ENCODE results near the gene BICDL1.
A peak's percentile ranks its signal among the peaks of the same experiment; 100 is the strongest.
"Not testable (repeated sequence)": the region's sequence is repeated elsewhere in the genome, so short reads cannot be mapped to it uniquely, and the experiment has no call there.

BICDL1 gene

DNA sequence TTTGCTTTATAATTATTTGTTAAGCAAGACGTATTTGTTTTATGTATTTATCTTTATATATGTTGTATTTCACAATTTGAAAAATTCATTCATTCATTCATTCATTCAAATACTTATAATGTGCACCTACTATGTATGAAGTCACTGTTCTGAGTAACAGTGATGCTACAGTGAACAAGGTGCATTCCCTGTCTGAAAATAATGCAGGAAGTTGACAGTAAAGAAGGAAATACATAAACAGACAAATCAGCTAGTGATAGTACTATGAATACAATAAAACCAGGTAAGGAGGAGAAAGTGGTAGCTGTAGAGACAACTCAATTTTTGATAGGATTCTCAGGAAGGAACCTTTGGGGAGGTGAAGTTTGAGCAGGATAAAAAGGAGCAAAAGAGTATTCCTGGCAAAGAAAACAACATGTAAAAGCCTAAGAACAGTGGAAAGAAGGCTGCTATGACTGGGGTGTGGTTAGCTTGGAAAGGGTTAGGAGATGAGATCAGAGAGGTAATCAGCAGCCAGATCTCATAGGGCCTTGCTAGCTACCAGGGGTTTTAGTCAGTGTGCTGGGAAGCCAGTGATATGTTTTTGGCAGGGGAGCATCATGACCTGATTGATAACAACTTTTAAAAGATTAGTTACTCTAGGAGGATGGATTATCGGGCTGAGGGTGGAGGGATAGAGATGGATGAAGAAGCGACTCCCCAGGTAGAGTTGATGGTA lies 17.4 kb downstream of the BICDL1 start:
- no peak for DNase-seq

- DNase-seq = no peak
Measured at GRCh38 chr12:120007272-120007671, 18.2 kb downstream of the BICDL1 start.

DNA sequence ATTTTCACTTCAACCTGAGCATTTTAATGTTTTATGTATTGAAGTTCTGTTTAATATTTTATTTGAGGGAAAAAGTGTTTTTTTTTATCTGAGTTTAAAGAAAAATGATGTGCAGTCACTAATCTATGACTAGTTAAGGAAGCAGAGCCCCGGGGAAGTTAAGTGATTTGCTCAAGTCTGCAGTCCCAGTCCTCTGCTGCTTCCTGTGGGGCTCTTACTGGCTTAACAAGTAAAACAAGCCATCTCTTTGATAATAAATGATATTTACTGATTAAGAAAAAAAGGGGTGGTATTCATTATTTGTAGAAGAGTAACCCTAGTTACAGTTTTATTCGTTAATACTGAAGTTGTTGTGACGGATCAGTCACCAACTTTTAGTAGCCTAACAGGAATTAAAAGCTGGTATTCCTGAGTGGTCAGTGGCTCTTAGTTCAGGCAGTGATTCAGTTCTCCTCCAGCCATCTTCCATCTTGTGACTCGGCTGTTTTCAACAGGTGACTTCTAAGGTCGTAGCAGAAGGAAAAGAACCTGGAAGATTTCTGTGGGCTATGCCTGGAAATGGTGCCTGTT lies 21.7 kb downstream of the BICDL1 start:
- no peak for DNase-seq

- DNase-seq = peak; percentile 27 to 71 (median 33)
Measured at GRCh38 chr12:120012067-120012621, 23.1 kb downstream of the BICDL1 start.

- DNase-seq = no peak
Measured at GRCh38 chr12:120013659-120014380, 24.8 kb downstream of the BICDL1 start.

- not testable (repeated sequence) for DNase-seq
Measured at GRCh38 chr12:120014381-120014735, 25.3 kb downstream of the BICDL1 start.

DNA sequence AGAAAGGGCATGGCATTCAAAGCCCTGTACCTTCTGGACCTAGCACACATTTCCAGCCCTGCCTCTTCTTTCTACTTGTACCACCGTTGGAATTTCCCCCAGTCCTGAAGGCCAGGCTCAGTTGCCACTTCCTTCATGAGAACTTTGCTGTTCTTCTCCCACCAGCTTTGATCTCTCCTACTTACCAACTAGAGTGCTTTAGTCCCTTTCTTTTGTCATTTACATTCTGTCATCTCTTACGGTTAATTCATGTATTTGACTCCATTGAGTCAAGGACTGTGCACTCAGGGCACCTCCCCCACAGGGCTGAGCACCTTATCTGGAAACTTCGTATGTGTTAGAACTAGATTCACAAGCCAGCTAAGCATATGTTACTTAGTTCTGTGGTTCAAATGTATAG lies 26.3 kb downstream of the BICDL1 start:
- DNase-seq = no peak

GRCh38 chr12:120016199-120016598 lies 27.2 kb downstream of the BICDL1 start:
- not testable (repeated sequence) for DNase-seq

GRCh38 chr12:120019197-120019596 lies 30.2 kb downstream of the BICDL1 start:
- DNase-seq = no peak

DNA sequence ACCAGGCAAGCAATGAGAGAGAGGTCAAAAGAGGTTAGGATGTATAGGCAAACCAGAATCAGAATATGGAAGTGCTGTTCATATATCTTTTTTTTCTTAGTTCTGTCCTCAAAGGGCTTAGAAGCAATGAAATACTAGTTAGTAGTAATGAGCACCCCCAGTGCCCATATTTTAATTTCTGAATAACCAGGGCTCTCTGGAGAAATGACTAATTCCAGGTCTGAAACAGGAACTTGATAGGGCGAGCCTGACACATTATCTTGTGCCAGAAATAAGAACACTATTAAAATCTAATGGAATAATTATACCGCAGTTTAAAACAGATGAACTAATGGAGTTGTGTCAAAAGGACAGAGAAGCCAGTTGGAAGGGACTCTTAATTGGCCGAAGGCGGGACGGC lies 30.9 kb downstream of the BICDL1 start:
- no peak for DNase-seq

DNA sequence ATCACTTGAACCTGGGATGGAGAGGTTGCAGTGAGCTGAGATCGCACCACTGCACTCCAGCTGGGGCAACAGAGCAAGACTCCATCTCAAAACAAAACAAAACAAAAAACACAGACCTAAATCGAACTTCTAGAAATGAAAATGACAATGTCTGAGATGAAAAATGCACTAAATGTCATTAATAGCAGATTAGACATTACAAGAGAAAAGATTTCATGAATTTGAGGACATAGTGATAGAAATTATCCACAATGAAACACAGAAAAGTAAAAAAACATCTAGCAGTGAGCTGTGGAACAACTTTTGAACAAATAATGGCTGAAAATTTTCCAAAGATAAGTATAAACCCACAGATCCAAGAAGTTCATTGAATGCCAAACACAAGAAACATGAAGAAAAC lies 35.2 kb downstream of the BICDL1 start:
- no peak for DNase-seq

DNA sequence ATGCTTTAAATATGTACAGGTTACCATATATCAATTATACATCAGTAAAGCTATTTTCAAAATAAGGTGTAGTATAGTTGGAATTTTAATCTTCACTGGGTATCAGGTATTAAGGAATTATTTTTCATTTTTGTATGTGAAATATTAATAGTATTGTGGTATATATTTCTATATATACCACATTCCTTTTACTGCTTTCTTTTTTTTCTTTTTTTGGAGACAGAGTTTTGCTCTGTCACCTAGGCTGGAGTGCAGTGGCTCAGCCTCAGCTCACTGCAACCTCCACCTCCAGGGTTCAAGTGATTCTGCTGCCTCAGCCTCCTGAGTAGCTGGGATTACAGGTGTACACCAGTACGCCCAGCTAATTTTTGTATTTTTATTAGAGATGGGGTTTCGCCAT lies 36.6 kb downstream of the BICDL1 start:
- DNase-seq = no peak

GRCh38 chr12:120032242-120032641 lies 43.2 kb downstream of the BICDL1 start:
- no peak for DNase-seq

- no peak for DNase-seq
Measured at GRCh38 chr12:120037851-120038250, 48.8 kb downstream of the BICDL1 start.

DNA sequence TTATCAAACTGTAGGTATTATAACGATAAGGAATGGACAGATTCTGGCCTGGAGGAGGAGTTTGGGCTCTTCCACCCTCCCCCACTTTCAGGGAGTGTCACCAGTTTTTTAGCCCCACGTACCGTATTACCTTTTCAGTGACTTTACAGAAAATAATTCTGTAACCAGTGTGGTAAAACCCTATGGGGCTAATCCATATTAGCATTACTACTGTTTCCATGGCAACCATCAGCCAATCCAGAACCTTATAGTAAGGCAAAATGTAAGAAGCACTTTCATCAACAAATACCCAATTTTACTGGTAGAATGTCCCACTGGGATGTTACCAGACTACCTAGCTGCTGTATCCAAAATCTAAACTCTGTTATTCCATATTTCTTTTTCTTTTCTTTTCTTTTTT lies 50.7 kb downstream of the BICDL1 start:
- no peak for DNase-seq

GRCh38 chr12:120041386-120042231 lies 52.6 kb downstream of the BICDL1 start:
- no peak for DNase-seq

GRCh38 chr12:120045367-120045766 lies 56.3 kb downstream of the BICDL1 start:
- not testable (repeated sequence) for DNase-seq

GRCh38 chr12:120047072-120047471 lies 58.0 kb downstream of the BICDL1 start:
- no peak for DNase-seq

DNA sequence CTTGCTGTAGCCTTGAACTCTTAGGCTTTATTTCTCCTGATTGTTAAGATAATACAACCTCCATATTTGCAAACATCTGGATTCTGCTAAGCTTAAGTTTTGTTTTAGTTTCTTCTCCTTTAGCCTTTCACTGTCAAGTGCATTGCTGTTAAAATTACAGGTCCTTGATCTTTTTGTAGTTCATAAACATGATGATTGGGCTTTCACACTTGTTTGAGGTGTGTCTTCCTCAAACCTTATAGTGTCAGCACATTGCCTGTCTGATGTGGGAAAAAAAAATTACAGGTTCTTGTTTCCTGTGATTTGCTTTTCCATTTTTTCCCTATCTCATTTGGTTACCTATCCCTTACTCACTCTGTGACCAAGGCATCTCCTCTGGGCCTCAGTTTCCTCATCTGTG lies 59.2 kb downstream of the BICDL1 start:
- no peak for DNase-seq

- no peak for DNase-seq
Measured at GRCh38 chr12:120049426-120049825, 60.4 kb downstream of the BICDL1 start.

DNA sequence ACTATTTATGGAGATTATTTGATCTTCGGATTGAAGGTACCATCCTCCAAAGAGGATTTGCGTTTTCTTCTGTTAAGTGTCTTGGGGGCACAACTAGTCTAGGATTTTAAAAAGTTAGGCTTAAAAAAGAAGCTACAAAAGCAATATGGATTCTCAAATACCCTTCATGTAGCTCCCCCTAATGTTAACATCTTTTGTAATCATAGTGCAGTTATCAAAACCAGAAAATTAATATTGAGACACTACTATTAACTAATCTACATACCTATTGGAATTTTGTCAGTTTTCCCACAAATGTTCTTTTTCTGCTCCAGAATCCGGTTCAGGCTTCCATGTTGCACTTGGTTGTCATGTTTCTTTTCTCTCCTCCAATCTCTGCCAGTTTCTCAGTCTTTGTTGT lies 62.5 kb downstream of the BICDL1 start:
- DNase-seq = no peak

DNA sequence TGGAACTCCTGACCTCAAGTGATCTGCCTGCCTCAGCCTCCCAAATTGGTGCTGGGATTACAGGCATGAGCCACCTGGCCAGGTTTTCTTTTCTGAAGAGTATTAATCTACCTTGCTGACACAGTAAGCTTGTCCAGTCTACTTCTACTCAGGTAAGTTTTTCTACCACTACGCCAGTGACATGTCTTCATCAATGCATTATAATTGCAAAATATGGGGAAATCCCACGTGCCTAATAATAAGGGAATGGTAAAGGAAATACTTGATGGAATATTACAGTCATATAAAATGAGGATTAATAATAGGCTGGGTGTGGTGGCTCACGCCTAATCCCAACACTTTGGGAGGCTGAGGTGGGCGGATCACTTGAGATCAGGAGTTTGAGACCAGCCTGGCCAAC lies 65.3 kb downstream of the BICDL1 start:
- DNase-seq = no peak

Data from suppressor macrophage treated with lipopolysaccharide for 1 hour (primary cell).